ENCODE data around the gene STXBP6.
A peak's percentile ranks its signal among the peaks of the same experiment; 100 is the strongest.
"Not testable (repeated sequence)": the region's sequence is repeated elsewhere in the genome, so short reads cannot be mapped to it uniquely, and the experiment has no call there.

The STXBP6 gene

DNA sequence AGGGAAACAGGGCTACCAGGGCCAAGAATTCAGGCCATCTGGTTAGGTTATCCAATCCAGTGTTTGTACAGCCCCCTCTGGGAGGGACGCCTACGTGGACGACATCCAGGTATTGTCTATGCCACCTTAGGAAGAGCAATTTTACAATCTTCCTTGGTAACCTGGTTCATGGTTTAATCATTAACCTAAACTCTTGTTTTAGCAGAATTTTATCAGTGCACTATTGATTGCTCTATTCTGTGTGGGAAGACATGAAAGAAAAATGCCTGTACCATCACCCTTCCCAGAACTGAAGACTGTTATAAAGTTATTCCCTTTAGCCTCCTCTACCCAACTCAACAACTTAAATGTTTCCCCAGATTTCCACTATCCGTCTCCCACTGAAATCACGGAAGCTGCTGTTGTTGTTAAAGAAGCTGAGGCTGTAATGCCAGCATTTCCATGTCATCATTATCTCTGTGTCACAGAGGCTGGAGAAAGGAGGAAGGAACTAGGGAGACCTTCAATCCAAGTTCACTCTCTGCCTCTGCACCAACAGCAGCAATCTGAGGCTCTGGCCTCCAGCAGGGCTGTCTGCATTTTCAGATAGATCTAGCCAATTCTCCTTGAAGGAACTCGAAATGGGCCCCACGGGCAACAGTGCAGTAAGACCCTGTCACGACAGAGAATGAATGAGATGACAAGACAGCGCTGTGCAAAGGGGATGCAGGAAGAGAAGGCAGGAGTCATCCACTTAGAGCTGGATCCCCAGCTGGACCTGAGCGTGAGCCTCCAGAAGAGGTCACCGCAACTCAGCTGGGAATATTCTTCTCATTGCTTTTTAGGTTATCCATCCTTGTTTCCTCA lies 232.5 kb downstream of the STXBP6 start:
- DNase-seq: peak; percentile 67

DNA sequence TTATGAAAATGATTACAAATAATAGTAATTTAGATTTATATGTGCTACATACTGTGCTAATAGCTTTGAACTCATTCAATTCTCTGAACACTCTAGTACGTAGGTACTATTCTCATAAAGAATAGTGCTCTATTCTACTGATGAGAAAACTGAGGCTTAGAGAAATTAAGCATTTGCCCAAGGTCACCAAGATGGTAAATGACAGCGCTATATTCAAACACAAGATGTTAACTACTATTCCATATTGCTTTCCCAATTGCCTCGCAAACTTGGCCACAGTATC lies 233.1 kb downstream of the STXBP6 start:
- no peak for DNase-seq

DNA sequence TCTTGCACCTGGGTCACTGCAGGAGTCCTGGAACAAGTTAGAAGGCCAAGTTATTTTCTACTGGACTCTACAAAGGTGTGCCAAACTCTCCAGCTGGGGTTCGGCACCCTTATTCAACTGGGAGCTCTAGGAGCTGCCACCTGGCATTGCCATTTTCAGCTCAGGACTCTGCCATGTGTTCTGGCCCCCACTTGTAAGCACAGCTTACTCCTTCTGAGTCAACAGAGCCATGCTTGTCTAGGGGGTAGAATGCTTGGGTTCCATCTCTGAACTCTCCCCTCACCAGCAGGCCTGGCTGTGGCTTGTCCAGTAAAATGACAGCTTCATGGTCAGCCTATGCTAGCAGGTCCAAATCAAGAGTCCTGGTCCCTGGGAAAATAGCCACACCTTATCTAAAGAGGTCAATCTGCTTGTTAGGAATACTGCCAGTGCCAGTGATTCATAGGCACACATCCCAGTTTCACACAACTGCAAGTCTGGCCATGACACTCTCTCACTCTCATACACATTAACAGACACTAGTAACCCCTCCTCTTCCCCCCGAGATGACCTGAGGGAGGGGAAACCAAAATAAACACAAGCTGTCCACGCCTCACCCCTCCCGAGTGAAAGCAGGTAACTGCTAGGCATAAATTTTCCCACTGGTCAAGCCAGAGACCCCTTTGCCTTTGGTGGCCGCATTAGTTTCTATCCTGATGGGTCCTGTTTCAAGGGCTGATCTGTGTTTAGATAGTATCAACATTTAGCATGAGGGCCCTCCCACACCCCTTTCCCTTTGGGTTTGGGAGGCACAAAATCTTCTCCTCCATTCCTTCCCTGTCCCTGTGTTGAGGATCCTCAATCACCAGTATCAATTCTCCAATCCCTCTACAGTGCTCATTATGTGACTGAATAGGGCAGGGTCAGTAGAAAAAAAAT lies 233.7 kb downstream of the STXBP6 start:
- DNase-seq: no peak

DNA sequence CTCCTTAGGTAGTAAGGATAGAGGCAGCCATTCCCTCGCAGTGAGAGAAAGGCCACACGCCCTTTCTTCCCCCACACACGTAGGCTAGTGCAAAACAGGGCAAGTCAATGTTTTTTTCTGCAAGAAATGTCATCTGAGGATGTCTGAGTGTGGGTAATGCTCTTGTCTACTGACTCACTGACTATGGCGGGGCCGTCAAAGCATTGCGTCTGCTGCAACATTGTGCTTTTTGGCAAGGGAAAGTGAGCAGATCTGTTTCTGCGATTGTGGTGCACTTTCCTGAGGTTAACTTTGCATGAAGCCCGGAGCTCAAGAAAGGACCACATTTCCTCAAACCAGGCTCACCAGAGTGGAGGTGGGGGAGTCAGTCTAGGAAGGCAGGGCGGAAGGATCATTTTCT lies 234.4 kb downstream of the STXBP6 start:
- no peak for DNase-seq

DNA sequence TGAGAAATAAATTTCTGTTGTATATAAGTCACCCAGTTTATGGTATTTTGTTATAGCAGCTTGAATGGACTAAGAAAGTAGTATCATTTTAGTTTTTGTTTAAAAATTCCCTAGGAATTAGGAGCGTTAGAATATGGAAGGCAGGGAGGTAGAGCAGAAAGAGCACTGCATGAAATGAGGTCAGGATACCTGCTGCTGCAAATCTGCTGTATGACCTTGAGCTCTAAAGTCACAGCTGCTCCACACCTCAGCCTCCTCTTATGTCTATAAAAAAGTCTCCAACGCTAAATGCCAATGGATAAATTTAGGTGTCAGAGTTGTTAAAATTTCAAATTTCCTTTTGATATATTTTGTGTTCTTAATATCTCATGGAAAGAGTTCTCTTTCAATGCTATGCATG lies 235.0 kb downstream of the STXBP6 start:
- DNase-seq: no peak

DNA sequence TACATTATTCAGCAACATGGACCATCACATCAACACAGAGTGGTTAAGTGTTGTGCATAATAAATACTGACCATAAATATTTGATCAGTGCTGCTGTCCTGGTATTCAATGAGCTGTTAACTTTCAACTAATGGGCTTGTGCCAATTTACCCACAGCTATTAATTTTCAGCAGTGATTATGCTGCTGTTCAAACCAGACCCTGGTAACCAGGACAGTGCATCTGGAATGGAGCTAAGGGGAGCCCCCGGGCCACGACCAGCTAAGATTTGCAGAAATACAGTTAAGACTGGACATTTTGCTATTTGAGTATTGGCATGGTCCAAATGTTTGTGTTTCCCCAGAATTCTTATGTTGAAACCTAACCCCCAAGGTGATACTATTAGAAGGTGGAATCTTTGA lies 235.6 kb downstream of the STXBP6 start:
- DNase-seq: no peak

DNA sequence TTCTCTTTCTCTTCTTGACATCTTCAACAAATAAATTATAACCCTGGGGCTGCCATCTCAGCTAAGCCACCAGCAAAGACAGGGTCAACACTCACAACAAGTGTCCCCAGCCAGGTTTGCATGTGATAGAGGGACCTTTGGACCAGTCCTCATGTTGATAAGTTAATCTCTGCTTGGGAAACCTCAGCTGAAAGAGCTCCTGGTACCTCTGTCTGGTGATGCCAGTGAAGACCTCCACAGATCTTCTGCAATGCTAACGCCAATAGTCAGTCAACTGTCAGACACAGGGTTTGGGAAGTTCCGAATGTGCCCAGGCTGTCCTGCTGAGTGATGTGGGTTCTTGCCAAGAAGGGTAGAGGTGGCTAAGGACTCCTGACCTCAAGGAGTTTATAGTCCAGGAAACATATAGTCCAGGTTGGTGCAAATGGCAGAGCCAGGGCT lies 236.1 kb downstream of the STXBP6 start:
- DNase-seq: no peak

DNA sequence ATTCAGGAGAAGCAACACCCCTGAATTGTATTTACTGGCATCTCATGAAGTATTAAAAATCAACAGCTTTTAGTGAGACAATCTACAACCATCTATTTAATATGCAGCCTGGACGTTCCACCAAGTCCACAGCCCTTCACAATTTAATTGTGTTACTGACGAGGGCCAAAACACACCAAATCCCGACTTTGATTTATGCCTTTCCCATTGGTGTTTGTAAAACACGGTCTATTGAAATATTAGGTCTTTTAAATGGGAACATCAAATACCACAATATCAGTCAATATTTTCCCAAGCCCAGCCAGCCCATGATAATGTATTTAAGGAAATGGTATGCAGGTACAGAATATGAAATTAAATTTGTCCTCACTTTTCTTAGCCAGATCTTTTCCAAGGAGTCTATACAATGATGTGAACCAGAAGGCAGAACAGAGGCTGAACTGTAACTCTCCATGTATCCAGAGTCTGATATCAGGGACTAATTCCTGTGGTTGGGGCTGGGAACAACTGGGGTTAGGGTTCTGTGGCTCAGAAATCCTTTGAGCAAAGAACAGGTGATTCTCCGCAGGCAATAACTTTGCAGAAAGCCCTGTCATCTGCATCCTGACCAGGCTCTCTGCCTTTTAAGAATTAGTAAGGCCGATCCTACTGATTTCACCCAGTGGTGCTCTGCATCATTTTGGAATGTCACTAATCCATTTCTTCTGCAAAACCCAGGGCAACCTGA lies 236.7 kb downstream of the STXBP6 start:
- no peak for DNase-seq

DNA sequence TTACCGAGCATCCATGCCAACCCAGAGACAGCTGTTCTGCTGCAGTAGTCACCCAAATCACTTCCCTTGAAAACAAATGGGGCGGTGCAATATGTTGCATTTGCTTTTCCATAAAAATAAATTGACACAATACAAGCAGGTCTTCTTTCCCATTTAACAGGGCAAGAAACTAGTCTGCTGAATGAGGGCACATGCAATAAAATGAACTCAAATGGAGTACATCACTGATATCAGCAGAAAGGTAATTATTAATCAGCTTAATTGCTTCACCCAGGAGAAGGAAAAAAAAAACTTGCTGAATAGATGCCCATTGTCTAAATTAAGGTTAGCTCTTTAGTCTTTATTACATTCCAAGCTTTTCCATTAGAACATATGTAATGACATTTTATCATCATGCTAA lies 240.8 kb downstream of the STXBP6 start:
- no peak for DNase-seq

DNA sequence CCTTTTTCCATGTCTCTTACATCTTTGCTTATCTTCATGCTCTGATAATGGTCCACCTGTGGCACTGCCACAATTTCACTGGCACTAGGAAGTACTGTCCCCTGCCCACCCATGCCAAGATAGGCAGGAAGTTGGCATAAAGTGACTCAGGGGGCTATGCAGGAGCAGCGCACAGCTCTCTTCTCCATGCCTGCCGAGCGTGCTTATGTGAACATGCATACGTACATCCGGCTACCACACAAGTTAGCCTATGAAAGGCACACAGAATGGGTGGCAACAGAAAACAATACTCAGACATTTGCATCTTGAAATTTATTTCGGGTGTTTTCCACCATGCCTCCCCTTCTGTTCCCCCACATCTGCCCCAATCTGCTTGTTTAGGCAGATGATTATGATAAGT lies 241.5 kb downstream of the STXBP6 start:
- DNase-seq: no peak

DNA sequence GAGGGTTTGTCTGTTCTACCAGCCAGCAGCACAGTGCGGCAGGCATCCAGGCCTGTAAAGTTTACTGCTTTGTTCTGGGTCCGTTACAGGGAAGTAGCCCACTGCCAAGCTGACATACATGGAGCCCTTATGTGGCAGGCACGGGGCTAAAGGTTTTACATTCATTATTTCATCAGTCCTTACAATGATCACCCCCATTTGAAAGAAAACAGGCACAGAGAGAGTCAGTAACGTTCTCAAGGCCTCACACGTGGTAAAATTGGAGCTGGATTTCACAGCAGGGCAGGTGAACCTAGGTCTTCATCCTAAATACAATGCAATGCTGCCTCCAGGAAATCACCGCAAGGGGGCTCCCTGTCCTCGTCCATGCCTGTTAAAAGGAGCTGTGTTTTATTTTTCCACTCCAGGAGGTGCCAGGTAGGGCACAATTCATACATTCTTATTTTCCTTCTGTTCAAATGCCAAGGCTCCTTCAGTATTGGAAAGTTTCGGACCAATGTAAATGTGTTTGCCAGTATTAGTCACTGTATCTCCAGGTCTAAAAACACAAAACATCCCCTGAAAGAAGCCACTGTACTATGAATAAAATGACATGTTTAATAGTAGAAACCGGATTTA lies 243.8 kb downstream of the STXBP6 start:
- DNase-seq: peak; percentile 70

DNA sequence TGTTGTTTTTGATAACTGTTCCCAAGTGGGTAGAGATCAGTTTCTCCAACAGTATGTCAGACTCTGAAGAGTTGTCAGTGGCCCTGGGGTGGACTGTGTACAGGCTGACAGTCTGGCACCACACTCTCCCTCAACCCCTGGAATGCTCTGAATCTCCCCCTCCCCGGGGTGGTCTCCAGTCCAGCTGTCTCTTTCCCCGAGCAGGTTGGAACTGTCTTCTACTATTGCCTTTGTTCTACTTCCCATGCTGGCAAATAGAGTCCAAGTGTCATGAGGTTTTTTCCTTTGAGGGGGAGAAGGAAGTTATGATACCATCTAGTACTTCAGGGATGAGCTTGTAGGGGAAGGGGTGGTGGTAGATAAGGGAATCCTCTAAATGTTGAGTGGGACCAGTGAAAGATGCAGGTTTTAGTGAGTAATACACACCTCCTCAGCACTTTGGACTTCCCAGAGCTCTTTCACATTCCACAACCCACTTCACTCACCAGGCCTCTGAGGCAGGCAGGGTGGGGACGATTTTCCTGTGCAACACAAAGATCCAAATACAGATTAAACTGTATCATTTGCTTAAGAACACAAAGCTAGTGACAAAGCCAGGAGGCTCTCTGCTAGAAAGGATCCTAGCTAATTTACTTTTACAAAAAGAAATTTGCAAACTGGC lies 245.3 kb downstream of the STXBP6 start:
- no peak for DNase-seq

DNA sequence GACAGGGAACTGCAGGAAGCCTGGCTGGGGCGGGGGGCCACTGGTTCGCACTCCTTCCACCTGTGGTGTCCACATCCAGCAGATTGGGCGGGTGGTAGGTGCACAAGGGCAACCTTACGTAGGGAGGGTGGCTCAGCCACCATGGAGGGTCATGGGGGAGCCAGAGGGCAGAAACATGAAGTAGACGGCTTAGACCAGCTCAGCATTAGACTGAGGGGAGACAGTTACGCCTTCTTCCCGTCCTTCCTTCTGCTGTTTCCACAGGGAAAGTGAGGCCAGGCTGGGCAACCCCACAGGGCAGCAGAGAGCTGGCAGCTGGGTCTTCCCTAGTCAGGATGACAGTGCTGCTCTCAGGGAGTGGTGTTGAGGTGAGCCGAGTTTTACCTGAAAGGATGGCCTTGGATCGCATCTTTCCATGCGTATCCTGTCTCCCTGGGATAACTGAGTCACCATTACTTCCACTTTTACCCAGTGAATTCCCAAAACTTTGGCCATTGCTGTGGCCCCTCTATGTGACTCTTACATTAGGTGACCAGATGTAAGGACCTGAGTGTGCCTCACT lies 245.9 kb downstream of the STXBP6 start:
- no peak for DNase-seq

DNA sequence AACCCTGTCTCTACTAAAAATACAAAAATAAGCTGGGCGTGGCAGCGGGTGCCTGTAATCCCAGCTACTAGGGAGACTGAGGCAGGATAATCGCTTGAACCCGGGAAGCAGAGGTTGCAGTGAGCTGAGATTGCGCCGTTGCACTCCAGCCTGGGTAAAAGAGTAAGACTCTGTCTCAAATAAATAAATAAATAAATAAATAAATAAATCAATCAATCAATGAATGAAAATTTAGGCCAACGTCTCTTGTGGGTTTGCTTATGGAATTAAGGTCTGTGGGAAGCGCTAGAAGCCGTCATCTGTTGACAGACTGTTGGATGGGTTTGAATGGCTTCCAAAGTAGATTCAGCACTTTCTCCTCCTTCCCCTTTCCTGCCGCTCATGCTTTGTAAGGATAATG lies 246.5 kb downstream of the STXBP6 start:
- not testable (repeated sequence) for DNase-seq

DNA sequence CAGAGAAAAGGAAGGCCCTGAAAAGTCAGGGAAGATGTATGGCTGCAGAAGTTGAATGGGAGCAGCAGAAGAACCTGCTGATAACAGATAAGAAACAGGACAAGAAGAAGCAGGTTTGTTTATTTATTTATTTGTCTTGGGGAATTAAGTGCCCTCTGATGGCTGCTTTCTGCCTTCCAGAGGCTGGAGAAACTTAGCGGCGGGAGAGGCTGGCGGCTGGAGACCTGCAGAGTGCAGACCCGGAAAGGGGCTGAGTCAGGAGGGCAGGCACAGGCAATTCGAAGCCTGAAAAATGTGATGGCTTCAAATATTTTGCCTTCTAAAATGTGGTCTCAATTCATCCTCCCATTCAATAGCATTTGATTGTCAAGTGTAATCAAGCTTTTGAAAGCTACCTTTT lies 247.7 kb downstream of the STXBP6 start:
- DNase-seq: no peak

DNA sequence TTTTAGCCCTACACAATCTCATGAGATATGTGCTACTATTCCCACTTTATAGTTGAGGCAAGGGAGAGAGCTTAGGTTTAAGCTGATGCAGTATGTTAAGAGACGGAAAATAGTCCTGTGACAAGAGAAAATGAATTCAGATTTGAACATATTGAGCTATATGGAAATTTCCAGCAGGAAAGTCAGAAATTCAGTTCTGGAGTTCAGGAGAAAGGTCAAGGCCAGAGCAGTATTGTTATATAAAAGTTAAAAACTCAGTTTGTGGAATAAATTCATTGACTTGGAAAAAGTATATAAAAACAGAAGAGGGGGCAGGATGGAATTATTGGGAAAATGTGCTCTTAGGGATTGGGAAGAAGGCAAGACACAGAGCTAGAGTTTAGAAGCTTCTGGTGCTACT lies 248.9 kb downstream of the STXBP6 start:
- DNase-seq: no peak

DNA sequence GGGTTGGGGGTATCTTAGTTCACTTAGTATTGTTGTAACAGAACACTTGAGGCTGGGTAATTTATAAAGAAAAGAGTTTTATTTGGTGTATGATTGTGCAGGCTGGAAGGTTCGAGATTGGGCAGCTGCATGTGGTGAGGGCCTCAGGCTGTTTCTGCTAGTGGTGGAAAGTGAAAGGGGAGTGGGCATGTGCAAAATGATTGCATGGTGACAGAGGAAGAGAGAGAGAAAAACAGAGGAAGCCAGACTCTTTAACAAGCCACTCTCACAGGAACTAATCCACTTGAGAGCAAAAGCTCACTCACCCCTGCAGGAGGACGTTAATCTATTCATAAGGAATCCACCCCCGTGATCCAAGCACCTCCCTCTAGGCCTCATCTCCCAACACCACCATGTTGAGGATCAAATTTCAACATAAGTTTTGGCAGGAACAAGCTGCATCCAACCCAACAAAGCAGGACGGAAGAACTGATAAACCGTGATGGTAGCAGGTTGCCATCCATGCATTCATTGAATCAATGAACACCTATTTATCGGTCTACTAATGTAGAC lies 251.0 kb downstream of the STXBP6 start:
- DNase-seq: no peak

DNA sequence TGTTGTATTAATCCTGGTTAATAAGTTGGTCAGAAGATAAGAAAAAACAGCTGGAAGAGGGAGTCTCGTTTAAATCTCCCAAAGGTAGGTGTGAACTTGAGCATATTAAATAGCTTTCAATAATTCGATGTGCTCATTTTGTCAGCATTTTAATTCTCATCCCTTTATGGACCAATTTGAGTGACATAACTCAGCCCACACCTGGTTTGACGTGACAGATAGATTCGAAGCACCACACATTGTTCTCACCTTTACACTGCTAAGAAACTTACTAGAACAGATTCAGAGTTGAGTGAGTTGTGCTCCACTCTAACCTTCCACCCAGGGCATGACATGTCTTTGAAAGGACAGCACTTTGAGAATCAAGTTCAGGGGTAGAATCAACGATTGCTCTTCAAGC lies 254.5 kb downstream of the STXBP6 start:
- DNase-seq: no peak

DNA sequence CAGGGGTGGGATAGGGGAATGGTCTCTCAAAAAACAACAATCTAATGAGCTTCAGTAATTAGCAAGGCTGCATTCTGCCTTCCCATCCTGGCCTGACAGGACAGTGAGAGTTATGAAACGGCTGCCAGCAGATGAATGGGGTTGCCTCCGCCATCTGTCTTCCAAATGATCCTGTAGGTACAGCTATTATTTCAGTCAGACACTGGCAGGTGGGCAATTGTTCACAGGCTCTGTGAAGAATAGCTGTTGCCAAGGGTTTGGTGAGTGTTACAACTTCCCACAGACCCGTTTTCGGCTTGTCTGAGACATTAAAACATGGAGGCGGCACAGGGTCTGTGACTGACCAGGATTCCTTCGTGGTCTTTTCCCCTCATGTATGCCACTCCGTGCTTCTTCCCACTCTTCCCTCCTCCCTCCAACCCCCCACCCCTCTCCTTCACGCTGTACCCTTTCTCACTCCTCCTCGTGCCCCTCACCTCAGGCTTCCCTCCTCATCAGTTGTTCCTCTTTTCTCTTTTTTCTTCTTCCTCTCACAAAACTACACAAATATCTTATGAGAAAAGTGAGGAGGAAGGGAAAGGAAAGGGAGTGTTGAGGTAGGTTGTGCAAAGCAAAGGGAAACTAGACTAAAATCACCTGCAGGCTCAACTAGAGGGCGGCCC lies 255.2 kb downstream of the STXBP6 start:
- DNase-seq: no peak

DNA sequence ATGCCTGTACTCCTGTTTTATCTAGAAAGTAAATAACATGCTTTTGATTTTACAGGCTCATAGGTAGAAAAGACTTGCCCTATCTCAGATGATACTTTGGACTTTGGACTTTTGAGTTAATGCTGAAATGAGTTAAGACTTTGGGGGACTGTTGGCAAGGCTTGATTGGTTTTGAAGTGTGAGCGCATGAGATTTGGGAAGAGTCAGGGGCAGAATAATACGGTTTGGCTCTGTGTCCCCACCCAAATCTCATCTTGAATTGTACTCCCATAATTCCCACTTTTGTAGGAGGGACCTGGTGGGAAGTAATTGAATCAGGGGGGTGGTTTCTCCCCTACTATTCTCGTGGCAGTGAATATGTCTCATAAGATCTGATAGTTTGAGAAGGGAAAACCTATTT lies 259.8 kb downstream of the STXBP6 start:
- no peak for DNase-seq

DNA sequence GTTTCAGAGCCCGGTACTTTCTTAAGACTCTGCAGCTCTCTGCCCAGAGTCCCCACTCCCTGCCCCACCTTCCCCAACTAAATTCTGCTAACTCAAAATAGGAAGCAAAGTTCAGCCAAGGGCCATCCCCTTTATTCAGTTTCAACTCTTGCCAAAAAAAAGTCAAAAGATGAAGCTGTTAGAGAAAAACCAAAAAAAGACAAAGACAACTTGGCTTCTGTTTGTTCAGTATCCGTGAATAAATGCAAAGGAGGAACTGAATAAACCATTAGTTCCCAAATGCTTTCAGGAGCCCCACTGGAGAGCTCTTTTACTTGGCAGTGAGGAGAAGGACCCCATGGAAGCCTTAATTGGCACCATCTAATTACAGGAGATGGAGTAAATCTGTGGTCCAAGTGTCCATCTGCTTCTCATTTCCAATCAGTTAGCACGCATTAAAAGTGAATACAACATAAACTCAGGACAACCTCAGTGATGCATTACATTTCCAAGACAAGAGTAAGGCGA lies 260.5 kb downstream of the STXBP6 start:
- peak; percentile 63 for DNase-seq
